H1 (cell line): ENCODE data around the gene CD37.

Experiments
- CHD2 ChIP-seq: IDR thresholded peaks from 2 replicates; pipeline ENCODE4 v1.6.1; 2012; ENCODE audit warnings: low read length, improper control_type of control experiment
- EGR1 ChIP-seq: IDR thresholded peaks from 2 replicates; pipeline ENCODE4 v1.6.1; 2011; ENCODE audit warnings: low read depth, low read length, borderline replicate concordance
- EZH2 ChIP-seq: fragments of 200-600 bp; sonication (generic); IDR thresholded peaks from 2 replicates; pipeline ENCODE4 v1.7.1; 2012; ENCODE audit warnings: low read depth, mild to moderate bottlenecking, moderate library complexity, low read length, inconsistent platforms; ENCODE audit not compliant: severe bottlenecking
- GABPA ChIP-seq: IDR thresholded peaks from 2 replicates; pipeline ENCODE4 v1.6.1; 2011; ENCODE audit warnings: mild to moderate bottlenecking, low read length, moderate library complexity, borderline replicate concordance; ENCODE audit not compliant: insufficient read depth
- HDAC6 ChIP-seq: IDR thresholded peaks from one replicate; pipeline ENCODE4 v1.7.1; 2012; ENCODE audit warnings: low read depth, mild to moderate bottlenecking, inconsistent platforms, low read length, moderate library complexity
- POLR2A ChIP-seq, 2 experiments: IDR thresholded peaks; 1 replicate in 1 of 2; 2 replicates in 1 of 2; pipeline ENCODE4 v1.6.1; 2011; ENCODE audit warnings: low read depth in 2 of 2, low read length in 2 of 2, mild to moderate bottlenecking in 2 of 2; ENCODE audit errors: control extremely low read depth in 1 of 2
- POLR2AphosphoS5 ChIP-seq: IDR thresholded peaks from 2 replicates; pipeline ENCODE4 v1.6.1; 2011; ENCODE audit warnings: low read depth, low read length
- RFX5 ChIP-seq: IDR thresholded peaks from 2 replicates; pipeline ENCODE4 v1.6.1; 2011; ENCODE audit warnings: low read depth, low read length, improper control_type of control experiment, borderline replicate concordance
- SIX5 ChIP-seq: IDR thresholded peaks from 2 replicates; pipeline ENCODE4 v1.6.1; 2011; ENCODE audit warnings: mild to moderate bottlenecking, low read depth, low read length
- TF ChIP-seq, protein P1 (sequence below), 3 experiments: IDR thresholded peaks; 1 replicate in 2 of 3; 2 replicates in 1 of 3; pipeline versions ENCODE4 v1.5.1 to v1.6.1; 2011; ENCODE audit warnings: low read length in 3 of 3, mild to moderate bottlenecking in 3 of 3, inconsistent platforms in 2 of 3, low read depth in 1 of 3, moderate library complexity in 1 of 3; ENCODE audit not compliant: insufficient read depth in 1 of 3; ENCODE audit errors: control extremely low read depth in 1 of 3

DNA sequence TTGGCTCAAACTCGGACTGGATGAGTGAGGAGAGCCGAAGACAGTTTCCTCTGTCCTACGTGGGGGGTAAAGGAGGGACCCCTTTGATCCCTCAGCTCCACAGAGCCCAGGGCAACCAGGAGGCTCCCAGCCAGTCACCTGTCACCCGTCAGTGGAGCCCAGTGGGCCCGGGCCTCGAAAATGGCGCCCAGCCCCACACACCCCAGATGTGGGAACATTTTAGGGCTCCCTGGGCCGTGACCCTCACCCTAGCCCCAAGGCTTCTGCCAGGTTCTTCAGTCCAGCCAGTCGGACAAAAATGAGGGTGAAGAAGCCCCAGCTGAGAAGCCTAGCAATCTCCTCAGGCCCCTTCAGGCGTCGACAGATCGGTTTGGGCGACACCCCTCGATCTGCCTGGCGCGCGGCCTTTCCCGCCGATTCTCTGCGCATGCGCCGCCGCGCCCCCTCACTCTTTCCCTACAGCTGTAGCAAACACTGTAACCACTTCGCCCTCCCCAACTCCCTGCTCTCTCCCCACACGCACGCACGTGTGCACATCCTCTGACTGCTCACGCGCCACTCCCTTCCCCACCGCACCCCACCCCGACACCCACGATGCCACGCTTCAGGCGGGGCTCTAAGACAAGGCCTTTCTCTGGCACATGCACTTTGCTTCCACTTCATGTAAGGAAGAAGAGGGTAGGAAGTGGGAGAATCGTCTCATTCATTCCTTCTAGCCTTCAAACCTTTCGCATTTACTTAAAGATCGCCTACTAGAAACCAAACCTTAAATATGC is 10.2 kb upstream of the CD37 start, which contains the start of gene SLC6A16:
- TF ChIP-seq POLR2A (IDR thresholded peaks at IDR 0.05; ENCODE audit: control extremely low read depth in 1 of 2, low read depth in 2 of 2, low read length in 2 of 2) (no peak), RFX5 (no peak), EGR1 (no peak), CHD2 (no peak), POLR2AphosphoS5 (no peak), EZH2 (no peak), GABPA (no peak), SIX5 (no peak), HDAC6 (no peak)
- TF ChIP-seq, protein P1, sequence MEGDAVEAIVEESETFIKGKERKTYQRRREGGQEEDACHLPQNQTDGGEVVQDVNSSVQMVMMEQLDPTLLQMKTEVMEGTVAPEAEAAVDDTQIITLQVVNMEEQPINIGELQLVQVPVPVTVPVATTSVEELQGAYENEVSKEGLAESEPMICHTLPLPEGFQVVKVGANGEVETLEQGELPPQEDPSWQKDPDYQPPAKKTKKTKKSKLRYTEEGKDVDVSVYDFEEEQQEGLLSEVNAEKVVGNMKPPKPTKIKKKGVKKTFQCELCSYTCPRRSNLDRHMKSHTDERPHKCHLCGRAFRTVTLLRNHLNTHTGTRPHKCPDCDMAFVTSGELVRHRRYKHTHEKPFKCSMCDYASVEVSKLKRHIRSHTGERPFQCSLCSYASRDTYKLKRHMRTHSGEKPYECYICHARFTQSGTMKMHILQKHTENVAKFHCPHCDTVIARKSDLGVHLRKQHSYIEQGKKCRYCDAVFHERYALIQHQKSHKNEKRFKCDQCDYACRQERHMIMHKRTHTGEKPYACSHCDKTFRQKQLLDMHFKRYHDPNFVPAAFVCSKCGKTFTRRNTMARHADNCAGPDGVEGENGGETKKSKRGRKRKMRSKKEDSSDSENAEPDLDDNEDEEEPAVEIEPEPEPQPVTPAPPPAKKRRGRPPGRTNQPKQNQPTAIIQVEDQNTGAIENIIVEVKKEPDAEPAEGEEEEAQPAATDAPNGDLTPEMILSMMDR (IDR thresholded peaks at IDR 0.05; ENCODE audit: control extremely low read depth in 1 of 3, insufficient read depth in 1 of 3, low read depth in 1 of 3, low read length in 3 of 3): no peak
